ENCODE data around the gene PRKAR1B. TPM values are rescaled to one million over a fixed set of nuclear protein-coding genes. Genes with fewer than 3 reads are reported as not detected.

The PRKAR1B gene
- total RNA-seq, 2 donors from 2014 or later, result 12.1 to 54.1 TPM

DNA sequence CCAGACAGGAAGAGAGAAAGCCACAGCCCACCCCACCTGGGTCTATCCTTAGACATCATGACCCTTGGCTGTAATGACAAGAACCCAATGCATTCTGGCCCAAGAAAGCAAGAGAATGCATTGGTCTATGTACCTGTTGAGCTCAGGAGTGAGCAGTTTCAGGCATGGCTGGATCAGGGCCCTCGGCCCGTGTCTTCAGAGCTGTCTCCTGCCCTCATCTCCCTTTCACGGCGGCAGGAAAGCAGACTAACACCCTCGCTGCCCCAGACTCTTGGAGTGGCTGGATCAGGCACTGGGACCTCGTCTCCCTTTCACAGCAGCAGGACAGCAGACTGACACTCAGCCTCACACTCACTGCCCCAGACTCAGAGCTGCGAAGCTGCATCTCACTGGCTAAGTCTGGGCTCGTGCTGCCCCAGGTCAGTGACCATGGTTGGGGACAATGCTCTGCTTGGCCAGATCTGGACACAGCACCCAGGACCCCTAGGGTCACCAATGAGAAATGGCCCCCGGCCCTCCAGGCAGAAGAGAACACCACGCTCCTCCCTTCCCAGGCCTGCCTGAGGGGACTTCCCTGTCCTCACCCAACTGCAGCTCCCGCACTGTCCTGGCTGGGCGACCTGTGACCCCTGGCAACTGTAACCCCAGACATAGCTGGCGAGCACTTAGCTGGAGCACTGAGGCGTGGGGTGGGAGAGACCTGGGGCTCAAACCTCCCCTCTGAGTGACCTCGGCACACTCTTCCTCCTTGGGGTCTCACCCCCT is 194.5 kb downstream of the PRKAR1B start:
- no peaks in the 10 kb centered on the region for H3K36me3 Mint-ChIP-seq
- ATAC-seq (peak in 1 of 2 donors; percentile 22), DNase-seq (ENCODE audit: low spot score in 2 of 2) (no peak)

DNA sequence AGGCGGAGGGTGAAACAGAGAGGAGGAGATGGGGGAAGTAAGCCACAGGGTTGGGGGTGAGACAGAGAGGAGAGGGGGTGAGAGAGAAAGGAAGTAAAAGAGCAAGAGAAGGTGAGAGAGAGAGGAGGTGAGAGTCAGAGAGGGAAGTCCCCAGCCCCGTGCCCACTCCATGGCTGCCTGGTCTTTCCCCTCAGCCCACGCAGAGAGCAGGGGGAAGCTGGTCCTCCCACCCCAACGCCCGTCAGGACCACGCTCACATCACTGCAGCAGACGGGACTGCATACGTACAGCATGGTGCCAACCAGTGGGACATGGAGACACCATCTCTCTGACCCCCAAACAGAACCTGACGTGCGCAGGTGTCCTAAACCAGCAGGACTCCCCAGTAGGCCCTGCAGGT is 195.3 kb downstream of the PRKAR1B start:
- H3K9me3 Mint-ChIP-seq, result no peaks in the 10 kb centered on the region
- DNase-seq (ENCODE audit: low spot score in 2 of 2), result no peak
- no peak overlapping the region for H3K27ac Mint-ChIP-seq
- H3K36me3 Mint-ChIP-seq, result no peaks in the 10 kb centered on the region
- peak; percentile 49 to 82 for ATAC-seq

More for the DNA sequence above, 194.5 kb downstream of the PRKAR1B start:
- no peaks in the 10 kb centered on the region for H3K9me3 Mint-ChIP-seq
- H3K27ac Mint-ChIP-seq, result no peak overlapping the region

DNA sequence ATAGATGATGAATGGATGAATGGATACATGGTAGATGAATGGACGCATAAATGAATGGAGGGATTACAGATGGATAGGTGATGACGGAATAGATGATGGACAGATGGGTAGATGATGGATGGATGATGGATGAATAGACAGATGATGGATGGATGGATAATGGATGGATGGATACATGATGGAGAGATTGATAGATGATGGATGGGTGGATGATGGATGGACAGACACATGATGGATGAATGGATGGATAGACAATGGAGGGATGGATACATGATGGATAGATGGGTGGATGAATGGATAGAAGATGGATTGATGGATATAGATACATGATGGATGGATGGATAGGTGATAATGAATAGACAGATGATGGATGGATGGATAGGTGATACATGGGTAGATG is 198.6 kb downstream of the PRKAR1B start:
- Mint-ChIP-seq H3K9me3 (no peaks in the 10 kb centered on the region), H3K36me3 (no peaks in the 10 kb centered on the region), H3K27ac (no peak overlapping the region)
- ATAC-seq, result no peak
- no peak for DNase-seq (ENCODE audit: low spot score in 2 of 2)

DNA sequence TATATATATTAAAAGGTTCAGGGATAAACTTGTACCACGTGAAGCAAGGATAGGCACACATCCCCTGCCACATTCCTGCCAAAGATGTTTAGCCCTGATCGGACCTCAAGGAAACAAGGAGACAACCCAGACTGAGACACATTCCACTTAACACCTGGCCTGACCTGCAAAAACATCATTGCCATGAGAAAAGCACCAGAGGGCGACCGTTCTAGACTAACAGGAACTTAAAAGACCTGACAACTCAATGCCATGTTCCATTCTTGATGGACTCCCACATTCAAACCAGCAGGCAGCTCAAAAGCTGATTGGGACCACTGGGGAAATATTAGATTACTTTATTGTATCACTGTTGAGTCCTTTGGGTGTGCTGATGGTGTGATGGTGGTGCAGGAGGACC is 199.4 kb downstream of the PRKAR1B start:
- Mint-ChIP-seq H3K27ac (no peak overlapping the region), H3K36me3 (no peaks in the 10 kb centered on the region), H3K9me3 (no peaks in the 10 kb centered on the region)
- DNase-seq (ENCODE audit: low spot score in 2 of 2) (no peak), ATAC-seq (no peak)

DNA sequence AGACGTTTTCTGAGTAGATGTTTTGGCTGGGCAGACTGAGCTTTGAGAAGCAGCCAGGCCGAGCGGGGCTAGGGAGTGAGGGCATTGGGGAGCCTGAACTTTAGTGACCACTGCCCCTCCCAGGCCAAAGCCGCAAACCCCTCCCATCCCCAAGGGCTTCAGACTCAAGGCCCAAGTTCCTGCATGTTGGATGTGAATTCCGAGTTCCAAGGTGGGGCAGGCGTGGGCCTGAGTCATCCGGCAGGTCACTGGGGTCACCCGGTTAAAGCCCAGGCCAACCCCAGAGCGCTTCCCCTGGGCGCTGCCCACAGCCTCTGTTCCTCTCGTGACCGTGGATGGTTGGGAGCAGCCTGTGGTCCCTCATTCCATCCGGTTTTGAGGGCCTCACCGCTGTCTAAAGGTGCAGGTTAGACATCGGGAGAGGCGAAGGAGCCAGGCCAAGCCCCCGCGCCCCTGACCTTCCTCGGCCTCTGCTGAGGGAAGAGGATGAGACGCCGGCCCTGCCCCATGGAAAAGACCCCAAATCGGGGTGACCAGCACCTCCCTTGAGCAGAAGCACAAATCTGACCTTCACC is 200.5 kb downstream of the PRKAR1B start:
- H3K27ac Mint-ChIP-seq, result no peak overlapping the region
- no peak for DNase-seq (ENCODE audit: low spot score in 2 of 2)
- no peaks in the 10 kb centered on the region for H3K36me3 Mint-ChIP-seq
- ATAC-seq, result no peak
- no peaks in the 10 kb centered on the region for H3K9me3 Mint-ChIP-seq

DNA sequence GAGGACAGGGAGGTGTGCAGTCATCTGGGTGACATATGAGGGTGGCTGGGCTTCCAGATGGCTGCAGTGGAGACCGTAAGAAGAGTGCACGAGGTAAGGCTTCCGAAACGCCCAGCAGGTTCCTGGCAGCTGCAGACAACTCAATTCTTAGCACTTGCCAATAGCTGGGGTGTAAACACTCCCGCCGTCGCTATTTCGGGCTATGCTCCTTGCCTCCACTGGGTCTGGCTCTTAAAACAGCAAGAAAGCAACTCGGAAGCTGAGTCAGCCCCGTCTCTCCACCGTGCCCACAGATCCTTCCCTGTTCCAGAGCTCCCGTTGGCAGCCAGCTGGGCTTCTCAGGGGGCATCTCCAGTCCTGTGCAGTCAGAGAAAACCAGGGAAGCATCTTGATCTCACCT is 201.3 kb downstream of the PRKAR1B start:
- no peak overlapping the region for H3K27ac Mint-ChIP-seq
- no peaks in the 10 kb centered on the region for H3K9me3 Mint-ChIP-seq

DNA sequence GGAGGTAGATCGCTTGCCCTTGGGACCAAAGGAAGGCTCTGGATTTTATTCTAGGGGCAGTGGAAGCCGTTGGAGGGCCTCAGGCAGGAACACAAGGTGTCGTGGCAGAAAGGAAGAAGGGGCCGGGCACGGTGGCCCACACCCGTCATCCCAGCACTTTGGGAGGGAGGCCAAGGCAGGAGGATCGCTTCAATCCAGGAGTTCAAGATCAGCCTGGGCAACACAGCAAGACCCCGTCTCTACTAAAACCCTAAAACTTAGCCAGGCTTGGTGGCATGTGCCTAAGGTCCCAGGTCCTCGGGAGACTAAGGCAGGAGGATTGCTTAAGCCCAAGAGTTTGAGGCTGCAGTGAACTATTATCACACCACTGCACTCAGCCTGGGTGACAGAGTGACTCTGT is 202.3 kb downstream of the PRKAR1B start:
- DNase-seq (ENCODE audit: low spot score in 2 of 2) (no peak), ATAC-seq (no peak)
- Mint-ChIP-seq H3K9me3 (no peaks in the 10 kb centered on the region), H3K36me3 (no peaks in the 10 kb centered on the region), H3K27ac (no peak overlapping the region)

More for the DNA sequence above, 201.3 kb downstream of the PRKAR1B start:
- DNase-seq (ENCODE audit: low spot score in 2 of 2) (no peak), ATAC-seq (no peak)
- H3K36me3 Mint-ChIP-seq, result no peaks in the 10 kb centered on the region

DNA sequence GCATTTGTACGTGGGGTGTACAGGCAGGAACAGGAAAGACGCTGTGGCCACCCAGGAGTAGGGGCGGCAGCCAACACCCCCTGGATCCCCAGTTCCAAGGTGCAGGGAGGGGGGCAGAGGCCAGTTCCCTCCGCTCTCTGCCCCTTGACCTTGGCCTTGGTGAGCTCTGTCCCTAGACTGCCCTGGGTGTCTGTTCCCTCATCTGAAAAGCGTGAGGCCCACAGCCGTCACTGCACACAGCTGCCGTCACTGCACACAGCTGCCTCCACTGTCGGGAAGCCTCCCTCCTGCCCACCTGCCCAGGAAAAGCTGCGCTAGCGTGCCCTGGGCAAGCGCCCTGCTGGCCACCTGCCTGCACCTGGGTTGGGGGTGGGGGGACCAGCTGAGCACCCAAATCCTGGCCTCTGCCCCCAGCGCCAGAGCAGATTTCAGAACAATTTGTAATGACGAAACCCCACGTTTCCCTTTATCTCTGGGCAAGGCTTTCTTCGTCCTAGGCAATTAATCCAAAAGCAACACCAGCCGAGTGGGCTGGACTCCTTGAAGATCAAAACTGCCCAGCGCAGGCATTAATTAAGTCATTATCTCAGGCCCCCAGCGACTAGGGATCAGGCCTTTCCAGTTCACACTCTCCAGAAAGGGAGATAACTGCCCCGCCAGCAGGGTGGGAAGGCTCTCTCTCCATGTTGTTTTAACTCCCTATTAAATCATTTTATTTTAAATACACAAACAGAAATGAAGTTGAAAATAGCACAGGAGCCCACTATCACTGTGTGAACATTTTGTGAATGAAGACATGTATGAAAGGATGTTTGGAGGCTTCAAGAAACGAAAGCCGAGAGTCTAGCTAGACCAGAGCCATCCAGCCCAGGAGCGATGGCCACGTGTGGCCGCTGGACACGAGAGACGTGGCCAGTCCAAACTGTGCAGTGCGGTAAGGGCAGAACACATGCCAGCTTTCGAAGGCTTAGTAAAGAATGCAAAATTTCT is 203.4 kb downstream of the PRKAR1B start:
- ATAC-seq (no peak), DNase-seq (ENCODE audit: low spot score in 2 of 2) (no peak)
- Mint-ChIP-seq H3K27ac (no peak overlapping the region), H3K9me3 (no peaks in the 10 kb centered on the region), H3K36me3 (no peaks in the 10 kb centered on the region)

DNA sequence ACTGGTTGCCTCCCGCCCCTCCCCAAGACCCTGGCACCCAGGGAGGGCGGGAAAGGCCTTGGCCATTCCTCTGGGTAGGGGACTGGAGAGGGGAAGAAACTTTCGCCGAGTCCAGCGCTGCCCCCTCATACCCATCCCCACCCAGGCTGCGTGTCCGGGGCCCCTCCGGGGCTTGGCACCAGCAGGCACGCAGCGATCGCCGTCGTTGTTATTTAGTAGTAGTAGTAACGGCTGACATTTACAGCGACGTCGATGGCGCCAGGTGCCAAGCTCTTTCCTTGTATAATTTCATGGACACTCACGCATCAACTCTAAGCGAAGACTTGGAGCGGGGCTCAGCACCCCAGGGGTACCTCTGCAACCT is 204.1 kb downstream of the PRKAR1B start:
- Mint-ChIP-seq H3K36me3 (no peaks in the 10 kb centered on the region), H3K9me3 (no peaks in the 10 kb centered on the region), H3K27ac (no peak overlapping the region)
- ATAC-seq (no peak), DNase-seq (ENCODE audit: low spot score in 2 of 2) (no peak)

DNA sequence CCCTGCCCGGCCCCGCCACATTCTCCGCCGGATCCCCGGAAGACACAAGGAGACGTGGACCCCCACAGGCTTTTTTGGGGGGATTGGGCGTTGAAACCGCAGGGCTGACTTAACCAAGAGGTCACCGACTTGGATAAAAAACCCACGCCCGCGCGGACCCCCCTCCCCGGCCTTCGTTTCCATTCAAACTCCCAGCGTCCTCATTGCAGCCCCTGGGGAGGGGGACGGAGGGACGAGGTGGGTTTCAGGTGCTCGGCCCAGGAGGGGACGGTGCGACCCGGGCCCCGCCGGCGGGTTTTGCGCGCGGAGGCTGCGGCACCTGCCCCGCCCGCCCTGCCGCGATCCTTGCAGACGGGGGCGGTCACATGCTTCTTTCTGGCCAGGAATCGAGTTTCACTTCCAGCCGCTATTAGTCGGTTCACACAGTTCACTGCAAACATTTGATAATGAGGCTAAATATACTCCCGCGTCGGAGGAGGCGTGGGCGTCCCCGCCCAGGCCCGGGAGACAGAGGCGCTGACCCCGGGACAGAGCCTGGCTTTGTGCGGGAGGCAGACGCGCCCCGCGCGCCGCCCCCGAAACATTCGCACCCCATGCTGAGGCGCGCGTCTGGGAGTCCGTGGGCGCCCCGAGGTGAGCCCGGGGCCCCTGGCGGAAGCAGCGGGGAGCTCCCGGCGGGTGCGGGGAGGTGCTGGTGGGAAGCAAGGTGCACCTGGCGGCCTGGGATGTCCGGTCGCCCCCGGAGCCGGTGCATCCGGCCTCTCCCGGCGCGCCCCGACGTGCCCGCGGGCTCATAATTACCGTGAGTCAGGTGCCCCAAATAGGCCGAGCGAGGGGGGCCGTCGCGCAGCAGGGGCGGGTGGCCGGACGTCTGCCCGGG is 204.8 kb downstream of the PRKAR1B start:
- ATAC-seq (peak in 1 of 2 donors; percentile 46), DNase-seq (ENCODE audit: low spot score in 2 of 2) (peak in 1 of 2 donors; percentile 15)
- H3K27ac Mint-ChIP-seq, result no peak overlapping the region
- no peaks in the 10 kb centered on the region for H3K36me3 Mint-ChIP-seq
- H3K9me3 Mint-ChIP-seq, result no peaks in the 10 kb centered on the region

DNA sequence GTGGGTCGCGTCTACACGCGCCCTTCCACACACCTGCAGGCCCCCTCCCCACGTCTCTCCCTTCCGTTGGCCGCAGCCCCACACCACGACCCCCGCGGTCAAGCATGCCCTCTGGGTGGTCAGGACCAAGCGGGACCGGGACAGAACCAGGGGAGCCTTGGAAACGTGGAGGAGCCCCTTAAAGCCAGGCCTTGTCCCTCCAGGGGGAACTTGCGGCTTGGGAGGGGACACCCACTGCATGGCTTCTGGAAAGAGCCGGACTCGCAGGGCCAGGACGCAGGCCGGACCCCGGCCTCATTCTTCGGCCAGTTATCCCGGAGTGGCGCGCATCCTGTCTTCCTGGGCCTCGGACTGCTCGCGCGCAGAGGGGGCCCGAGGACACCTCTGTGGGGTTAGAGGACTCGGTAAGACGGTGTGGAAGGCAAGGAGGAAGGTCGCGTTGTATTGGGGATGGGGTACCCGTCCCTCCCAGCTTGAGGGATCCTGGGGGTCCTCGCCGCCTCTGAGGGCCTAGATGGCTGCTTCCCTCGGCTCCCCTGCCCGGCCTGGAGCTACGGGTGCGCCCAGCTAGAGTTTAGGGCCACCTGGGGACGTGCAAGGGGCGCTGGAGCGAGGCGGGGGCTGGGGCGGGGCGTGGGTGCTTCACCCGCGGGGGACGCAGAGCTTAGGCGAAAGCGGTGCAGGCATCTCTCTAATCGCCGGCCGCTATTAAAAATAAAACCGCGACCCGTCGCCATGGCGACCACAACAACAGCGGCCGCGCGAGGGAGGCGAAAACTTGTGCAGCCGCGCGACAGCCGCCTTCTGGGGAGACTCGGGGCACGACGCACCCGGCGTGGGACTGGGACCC is 205.6 kb downstream of the PRKAR1B start:
- H3K27ac Mint-ChIP-seq, result no peak overlapping the region
- DNase-seq (ENCODE audit: low spot score in 2 of 2) (peak in 1 of 2 donors; percentile 21), ATAC-seq (no peak)
- H3K36me3 Mint-ChIP-seq, result no peaks in the 10 kb centered on the region
- H3K9me3 Mint-ChIP-seq, result no peaks in the 10 kb centered on the region

DNA sequence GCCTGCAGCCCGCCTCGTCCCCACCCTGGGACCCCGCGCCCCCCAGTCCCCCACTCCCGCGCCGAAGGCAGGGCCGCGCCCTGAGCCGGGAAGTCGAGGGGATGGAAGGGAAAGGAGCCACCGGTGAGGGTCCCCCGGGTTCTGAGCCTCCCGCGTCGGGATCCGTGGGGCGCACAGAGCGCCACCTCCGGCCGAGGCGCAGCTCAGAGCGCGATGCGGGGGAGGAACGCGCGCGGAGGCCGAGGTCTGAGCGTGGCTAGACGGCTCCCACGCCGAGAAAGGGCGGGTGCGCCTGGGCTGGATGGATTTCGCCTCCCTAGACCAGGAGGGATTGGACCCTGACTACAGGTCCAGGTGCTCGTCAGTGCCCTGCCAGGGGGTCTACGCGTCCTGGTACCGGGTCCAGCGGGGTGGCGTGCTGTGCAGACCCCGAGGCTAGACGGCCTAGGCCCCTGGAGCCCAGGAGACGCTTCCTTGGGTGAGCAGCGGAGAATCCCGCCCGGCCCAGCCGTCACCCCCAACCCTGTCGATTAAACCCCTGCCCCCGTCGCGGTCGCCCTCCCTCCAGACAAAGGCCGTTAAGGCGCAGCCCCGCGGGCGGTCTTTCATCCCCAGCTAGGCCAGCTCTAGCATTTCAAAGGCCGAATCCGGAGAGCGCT is 206.4 kb downstream of the PRKAR1B start:
- no peaks in the 10 kb centered on the region for H3K9me3 Mint-ChIP-seq
- DNase-seq (ENCODE audit: low spot score in 2 of 2) (peak in 1 of 2 donors; percentile 20), ATAC-seq (no peak)
- no peak overlapping the region for H3K27ac Mint-ChIP-seq
- no peaks in the 10 kb centered on the region for H3K36me3 Mint-ChIP-seq

DNA sequence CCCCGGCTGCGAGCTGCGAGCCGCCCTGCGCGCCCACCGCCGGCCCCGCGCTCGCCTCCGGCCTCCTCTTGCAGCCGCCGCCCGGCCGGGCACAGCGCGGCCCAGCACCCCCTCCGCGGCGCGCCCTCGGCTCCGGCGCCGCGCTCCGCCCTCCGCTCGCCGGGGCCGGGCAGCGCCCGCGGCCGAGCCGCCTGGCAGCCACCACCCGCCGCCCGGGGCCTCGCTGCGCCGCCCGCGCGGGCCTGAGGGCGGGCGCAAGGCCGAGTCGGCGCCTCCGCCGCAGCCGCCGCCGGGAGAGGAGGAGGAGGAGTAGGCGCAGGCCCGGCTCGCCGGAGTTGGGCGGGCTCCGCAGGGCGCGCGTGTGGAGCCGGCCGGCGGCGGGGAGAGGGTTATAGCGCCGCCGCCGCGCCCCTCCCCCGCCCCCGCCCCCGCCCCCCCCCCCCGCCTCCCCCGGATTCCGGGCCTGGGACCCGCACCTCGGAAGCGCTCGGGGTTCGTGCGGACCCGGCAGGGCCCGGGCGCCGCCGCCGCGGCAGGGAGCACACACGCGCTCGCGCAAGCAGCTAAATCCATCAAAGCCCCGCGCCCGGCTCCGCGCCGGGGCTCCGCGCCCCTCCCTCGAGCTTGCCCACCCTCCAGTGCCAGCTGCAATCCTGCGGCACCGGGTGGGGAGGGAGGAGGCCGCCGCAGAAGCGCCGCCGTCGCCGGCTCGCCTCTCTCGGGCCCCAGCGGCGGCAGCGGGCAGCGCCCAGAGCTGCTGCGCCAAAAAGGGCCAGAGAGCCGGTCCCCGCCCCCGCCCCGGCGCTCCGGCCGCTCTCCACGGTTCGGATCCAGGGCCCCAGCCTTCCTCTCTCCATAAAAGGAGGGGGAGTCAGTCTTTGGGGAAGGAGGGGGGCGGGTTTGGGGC is 207.3 kb downstream of the PRKAR1B start, which contains the start of gene PDGFA:
PDGFA (minus strand) TSS at position 363 of the 907 bp plus-strand sequence. CDS start 845 bp downstream, outside the sequence.
- Mint-ChIP-seq H3K36me3 (no peaks in the 10 kb centered on the region), H3K27ac (no peak within 1 kb of the TSS), H3K9me3 (no peaks in the 10 kb centered on the region)
- DNase-seq (ENCODE audit: low spot score in 2 of 2), result peak in 1 of 2 donors; percentile 34
- peak; percentile 26 to 48 for ATAC-seq

All from activated naive CD4-positive, alpha-beta T cell treated with anti-CD3 and anti-CD28 coated beads, Interleukin-2, amount 50 U/mL, for 72 hours (primary cell).